Activated CD4-positive, CD25-positive, alpha-beta regulatory T cell treated with anti-CD3 and anti-CD28 coated beads, Interleukin-2, amount 50 U/mL, for 72 hours (primary cell): ENCODE results near the gene MRPS18C.
"Not testable (repeated sequence)": the region's sequence is repeated elsewhere in the genome, so short reads cannot be mapped to it uniquely, and the experiment has no call there.

Source experiments
- DNase-seq: peaks from one replicate; pipeline ENCODE4 v3.0.0; 2021

MRPS18C gene

DNA sequence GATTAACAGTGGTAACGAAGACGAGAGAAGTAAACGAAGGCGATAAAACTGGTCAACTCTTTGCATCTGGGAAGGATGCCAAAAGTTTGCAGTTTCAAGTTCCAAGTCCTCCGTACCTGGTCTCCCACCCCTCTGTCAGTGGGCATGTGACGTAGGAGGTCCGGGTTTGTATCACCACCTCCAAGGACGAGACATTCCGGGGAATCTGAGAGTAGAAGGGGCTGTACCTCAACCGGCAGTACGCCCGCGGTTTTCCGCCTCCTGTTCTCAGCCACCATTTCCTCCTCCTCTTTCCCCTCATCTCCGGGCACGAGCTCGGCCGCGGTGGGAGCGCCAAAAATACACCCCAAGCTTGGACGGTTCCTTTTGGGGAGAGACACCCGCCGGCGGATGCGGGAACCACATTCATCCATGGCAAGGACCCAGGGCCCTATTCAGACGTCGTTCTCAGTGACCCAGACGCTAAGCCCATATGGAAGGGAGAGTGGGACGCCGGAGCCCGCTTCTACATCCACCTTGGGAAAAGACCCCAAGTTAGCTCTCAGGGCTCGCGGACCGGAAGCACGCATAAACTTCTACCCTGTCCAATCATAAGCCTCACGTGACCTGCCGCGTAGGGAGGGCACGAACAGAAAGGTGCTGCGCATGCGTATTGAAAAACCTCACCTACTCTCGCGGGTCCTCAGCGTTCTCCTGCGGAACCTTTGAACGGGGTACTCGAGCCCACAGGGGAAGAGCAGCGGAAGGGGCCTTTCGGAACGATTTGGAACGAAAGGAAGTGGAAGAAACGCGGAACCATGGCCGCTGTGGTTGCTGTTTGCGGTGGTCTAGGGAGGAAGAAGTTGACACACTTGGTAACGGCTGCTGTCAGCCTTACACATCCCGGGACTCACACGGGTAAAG, at the start of gene MRPS18C, which contains the start of gene HELQ:
TSS of gene MRPS18C (plus strand) at position 778 of the 903 bp plus-strand sequence. CDS start at position 798, 20 bp downstream.
TSS of gene HELQ (minus strand) at position 543 of the 903 bp plus-strand sequence. CDS start at position 413, 130 bp downstream.
- peak; percentile 87 for DNase-seq

DNA sequence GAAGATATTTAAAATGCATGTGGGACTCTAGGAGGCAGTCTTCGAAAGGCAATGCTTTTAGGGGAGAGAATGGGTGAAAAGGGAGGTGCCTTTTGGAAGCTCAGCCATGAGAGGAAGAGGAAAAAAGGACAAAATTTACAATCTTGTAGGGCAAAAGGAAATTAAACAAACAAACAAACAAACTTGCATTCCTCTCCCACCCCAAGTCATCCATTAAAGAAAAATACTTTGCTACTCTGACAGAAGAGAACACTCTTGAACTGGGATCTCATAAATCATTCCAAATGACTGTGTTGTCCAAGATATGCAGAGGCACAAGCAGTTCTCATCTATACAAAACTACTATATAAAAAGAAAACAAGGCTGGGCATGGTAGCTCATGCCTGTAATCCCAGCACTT, 47.0 kb upstream of the MRPS18C start:
- no peak for DNase-seq

DNA sequence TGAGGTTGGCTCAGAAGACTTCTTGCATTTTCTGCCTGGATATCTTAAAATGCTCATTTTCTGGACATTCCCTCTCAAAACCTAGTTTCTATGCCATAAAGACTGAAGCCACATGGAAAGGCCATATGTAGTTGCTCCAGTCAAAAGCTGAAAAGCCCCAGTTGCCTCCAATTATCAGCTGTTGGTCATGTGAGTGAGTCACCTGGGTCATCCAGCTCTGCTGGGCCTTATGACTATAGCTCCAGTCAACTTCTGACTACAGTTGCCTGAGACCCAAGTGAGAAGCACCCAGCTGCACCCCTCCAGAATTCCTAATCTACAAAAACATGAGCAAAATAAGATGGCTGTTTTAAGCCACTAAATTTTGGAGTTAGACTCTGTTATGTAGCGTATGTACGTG, 42.2 kb upstream of the MRPS18C start:
- DNase-seq = no peak

DNA sequence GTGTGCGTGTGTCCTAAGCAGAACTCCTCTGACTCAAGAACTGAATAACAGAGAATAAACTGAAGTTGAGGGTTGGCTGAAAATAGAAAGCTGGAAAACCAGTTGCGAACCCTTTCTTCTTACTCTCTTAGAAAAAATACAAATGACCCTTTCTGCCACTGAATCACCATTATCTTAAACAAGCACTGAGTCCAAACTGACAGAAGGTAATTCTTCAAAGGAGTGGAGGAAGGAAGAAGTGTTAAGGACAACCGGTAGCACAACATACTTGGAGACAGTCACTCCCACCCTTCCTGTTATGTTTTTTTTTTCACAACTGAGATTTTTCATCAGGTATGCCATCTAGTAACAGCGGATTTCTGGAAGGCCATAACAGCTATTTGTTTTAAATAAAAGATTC, 38.3 kb upstream of the MRPS18C start:
- DNase-seq = no peak

DNA sequence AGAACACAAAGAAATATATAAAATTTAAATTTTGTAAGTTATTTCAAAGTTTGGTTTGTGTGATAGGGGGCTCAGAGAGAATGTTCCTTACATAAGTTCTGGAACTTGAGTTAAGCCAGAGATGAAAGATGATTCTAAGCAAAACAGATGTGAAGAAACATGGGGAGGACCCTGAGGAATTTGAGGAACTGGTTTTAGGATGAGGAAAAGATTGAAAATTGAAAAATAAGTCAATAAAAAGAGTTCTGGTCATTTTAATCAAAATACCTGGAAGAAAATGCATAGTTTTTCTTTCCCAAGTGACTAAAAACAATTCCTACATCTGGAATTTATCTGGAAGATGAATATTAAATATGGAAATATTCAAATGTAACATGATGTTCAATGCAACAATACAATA, 37.6 kb upstream of the MRPS18C start:
- no peak for DNase-seq

GRCh38 chr4:83431200-83431599, 24.7 kb upstream of the MRPS18C start:
- no peak for DNase-seq

DNA sequence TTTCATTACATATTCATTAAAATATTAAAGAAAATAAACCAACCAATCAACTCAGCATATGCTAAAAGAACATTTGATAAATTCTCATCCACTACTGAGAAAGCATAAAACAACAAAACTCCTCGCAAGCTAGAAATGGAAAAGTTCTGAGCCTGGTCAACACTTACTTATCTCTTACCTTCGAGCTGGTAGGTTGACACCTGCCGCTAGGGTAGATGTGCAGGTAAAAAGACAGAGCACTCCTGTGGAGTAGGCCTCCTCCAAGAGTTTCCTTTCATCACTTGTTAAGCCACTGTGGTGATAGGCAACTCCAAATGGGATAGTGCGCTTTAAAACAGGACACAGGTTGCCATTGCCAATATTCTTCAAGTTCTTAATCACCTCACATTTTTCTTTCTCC, 19.2 kb upstream of the MRPS18C start:
- DNase-seq = no peak

- DNase-seq = no peak
Measured at GRCh38 chr4:83438719-83439118, 17.1 kb upstream of the MRPS18C start.

GRCh38 chr4:83440148-83440814, 15.6 kb upstream of the MRPS18C start:
- no peak for DNase-seq

GRCh38 chr4:83440899-83441298, 15.0 kb upstream of the MRPS18C start:
- DNase-seq = no peak

DNA sequence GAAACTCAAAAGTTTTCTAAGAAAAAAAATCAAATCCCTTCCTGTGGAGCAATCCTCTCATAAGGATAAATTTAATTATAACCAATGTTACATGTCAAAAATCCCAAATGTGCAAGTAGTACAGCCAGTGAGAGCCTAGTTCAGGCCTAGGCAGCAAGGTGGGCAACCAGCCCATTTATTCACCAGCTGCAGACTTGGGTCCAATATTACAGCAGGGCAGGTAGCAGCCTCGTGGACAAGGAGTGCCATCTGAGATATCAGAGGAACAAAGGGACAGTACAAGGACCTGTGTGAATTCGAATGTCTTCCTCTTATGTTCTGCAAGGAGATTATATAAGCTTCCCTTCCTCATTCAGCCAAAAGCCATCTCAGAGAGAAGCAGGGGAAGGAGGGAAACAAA, 6.8 kb upstream of the MRPS18C start:
- DNase-seq = no peak

DNA sequence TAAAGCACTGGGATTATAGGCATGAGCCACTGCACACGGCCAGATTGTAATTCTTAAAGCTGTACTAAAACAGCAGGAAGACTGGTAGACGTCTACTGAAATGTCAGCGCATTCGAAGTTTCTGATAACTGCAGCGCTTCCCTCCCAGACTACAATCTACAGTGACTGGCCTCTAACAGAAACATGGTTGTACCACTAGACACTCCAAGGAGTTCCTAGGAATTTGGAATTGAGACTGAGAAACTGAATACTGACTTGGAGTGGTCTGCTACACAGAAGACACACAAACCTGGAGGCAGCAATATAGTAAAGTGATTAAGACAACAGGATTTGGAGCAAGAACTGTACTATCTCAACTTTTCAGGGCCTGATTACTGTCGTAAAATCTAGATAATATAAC, 1.2 kb upstream of the MRPS18C start:
- no peak for DNase-seq

DNA sequence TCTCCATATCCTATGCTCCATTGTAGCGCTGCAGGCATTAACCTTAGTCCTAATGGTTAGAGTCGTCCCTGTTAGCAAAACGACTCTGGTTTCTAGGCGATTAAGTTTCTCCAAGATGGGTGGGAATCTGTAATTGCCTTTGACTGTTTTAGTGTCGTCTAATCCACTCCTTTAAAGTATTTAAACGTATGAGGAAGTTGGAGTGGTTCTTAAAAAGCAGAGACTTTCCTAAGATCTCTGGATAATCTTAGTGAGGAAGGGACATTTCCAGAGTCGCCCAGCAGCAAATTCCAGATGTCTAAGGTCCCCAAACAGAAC, 285 bp downstream of the MRPS18C start:
- no peak for DNase-seq

DNA sequence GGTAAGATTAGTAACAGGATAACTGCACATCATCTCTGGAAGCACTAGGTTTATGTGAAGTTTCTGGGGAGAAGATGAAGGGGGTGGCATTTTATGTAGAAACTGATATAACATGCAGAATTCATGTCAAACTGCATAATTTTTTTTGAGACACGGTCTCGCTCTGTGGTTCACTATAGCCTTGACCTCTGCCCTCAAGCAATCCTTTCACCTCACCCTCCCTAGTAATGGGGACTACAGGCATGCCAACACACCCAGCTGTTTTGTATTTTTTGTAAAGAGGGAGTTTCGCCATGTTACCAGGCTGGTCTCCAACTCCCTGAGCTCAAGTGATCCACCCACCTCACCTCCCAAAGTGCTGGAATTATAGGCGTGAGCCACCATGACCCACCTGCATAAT, 17.6 kb downstream of the MRPS18C start:
- no peak for DNase-seq

DNA sequence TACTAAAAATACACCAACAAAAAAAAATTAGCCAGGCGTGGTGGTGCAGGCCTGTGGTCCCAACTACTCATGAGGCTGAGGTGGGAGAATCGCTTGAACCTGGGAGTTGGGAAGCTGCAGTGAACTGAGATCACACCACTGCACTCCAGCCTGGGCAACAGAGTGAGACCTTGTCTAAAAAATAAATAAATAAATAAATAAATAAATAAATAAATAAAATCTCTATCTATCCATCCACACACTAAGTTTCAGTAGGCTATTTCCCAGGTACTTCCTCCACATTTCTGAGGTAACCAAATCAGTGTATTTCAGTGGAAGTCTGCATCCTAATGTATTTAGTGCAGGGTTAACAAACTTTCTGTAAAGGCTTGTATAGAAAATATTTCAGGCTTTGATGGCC, 18.1 kb downstream of the MRPS18C start:
- no peak for DNase-seq

DNA sequence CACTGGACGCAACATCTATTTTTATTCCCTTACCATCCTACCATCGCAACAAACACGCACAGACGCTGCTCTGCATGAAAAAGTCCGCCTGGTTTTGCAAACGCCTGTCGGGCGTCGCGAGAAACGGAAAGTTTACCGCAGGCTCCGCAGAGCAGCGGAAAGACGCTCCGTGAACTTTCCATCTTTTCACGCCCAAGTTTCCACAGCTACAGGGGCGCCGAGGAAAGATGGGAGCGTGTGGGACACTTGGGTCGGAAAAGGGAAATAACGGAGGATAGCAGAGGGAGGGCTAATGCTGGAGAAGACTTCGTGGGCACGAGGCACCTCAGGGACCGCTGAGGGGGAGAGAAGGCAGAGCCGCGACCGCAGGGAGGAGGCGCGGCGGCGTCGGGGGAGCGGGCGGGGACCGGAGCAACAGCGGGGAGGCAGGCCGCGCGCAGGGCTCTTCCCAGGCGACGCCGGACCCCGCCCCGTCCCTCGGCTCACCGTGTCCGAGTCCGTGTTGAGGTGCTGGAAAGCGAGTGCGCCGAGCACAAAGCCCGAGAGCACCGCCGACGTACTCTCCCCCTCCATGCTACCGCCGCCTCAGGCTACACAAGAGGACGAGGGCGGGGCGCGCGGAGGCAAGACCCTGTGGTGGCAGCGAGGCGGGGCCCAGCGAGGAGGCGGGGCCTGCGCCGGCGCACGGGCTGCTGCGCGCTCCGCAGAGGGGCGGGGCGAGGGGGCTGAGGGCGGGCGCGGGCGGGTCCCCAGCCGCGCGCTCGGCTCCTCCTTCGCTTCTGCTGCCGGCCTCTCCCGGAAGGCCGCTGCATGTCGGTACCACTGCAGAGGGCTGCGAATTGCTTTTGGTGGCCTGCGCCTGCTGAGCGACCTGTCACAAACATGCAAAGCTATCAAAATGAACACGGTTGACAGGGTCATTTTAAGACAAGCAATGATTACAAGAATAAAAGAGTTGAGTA, 28.9 kb downstream of the MRPS18C start, which contains the start of gene ABRAXAS1:
TSS of gene ABRAXAS1 (minus strand) at position 601 of the 962 bp plus-strand sequence. CDS start at position 573, 28 bp downstream.
- peak; percentile 93 for DNase-seq

GRCh38 chr4:83486457-83487129, 30.7 kb downstream of the MRPS18C start:
- DNase-seq = no peak

- no peak for DNase-seq
Measured at GRCh38 chr4:83489711-83490326, 34.0 kb downstream of the MRPS18C start.

- DNase-seq = no peak
Measured at GRCh38 chr4:83490876-83491450, 35.1 kb downstream of the MRPS18C start.

GRCh38 chr4:83496085-83496917, 40.4 kb downstream of the MRPS18C start:
- DNase-seq = not testable (repeated sequence)

DNA sequence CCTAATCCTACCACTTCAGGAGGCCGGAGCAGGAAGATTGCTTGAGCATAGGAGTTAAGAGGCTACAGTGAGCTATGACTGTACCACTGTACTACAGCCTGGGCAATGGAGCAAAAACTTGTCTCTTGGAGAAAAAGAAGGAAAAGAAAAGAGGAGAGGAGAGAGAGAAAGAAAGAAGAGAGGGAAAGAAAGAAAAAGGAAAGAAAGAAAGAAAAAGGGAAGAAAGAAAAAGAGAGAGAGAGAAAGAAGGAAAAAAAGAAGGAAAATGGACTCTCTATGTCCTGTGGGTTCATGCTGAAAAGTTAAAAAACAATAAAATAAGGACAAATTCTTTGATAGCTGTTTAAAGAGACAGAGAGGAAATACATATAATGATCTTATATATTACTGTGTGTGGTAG, 42.3 kb downstream of the MRPS18C start:
- DNase-seq = no peak
